HG03060 (cell line): Measurements from ENCODE around the gene HS3ST5.
"Not testable (repeated sequence)": the region's sequence is repeated elsewhere in the genome, so short reads cannot be mapped to it uniquely, and the experiment has no call there.

Experiments
- ATAC-seq: cut with Tn5 transposase; IDR thresholded peaks from one replicate; pipeline ENCODE4 v1.9.1; 2021; ENCODE audit warnings: low read depth, moderate number of reproducible peaks; ENCODE audit not compliant: unreplicated experiment

The HS3ST5 gene

DNA sequence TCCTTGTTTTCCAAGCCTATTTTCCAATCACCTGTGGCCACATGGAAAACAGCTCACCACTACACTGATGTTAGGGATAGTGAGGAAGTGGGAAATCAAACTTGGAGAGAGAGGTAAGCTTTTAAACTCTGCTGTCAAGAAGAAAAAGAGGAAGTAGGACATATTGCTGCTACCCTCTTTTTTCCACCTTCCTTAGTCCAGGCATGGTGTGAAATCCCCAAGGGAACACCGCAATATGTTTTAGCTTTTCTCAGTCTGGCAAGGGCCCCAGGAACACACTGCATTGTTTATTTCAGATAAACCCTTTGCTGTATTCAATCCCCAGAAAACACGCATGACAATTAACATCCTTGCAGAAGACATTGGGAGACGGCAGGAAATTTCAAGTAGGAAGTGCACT is 61.3 kb downstream of the HS3ST5 start:
- ATAC-seq, result no peak

DNA sequence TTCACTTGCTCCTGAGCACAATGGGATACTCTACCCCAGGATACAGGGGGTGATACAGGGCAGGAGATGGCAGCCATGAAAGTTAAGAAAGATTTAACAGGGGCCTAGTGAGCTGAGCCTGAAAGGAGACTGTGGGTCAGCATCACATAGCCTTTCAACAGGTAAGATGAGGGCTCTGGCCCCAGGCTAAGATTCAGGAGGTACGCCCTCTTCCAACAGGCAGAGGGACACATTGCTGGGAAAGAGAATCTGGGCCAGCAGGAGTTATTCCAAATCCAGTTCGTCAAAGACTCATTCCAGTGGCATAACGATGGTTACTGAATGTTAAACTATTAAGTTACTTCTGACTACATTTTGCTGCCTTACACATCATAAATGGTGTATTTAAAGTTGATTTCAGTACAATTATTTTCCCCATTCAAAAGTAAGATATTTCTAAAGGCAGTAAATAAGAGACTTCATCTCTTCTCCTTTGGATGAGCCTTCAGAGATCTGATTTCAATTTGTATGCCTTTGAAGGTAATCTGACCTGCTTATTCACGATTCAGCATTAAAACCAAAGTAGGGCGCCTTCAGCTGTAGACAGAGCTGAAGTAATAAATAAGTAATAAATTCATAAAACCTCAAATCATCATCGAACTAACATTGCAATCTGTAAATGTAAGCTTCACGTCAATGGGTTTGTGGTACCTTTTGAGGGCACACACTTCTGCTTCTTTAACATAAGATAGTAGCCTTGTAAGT is 62.4 kb downstream of the HS3ST5 start:
- no peak for ATAC-seq

DNA sequence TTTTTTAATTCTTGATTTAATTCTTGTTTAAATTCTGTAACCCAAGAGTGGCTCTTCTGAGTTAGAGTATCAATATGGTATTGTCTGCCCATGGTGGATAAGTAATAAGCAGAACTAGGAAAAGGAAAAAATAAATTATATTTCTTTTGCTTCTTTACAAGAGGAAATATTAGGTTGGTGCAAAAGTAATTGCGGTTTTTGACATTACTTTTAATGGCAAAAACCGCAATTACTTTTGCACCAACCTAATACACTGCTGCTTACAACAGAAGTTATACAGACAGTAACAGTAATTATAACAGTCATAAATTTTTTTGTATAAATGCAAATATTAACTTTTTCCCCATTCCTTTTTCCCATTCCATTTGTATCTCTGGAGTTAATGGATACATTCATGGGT is 65.6 kb downstream of the HS3ST5 start:
- ATAC-seq, result no peak

DNA sequence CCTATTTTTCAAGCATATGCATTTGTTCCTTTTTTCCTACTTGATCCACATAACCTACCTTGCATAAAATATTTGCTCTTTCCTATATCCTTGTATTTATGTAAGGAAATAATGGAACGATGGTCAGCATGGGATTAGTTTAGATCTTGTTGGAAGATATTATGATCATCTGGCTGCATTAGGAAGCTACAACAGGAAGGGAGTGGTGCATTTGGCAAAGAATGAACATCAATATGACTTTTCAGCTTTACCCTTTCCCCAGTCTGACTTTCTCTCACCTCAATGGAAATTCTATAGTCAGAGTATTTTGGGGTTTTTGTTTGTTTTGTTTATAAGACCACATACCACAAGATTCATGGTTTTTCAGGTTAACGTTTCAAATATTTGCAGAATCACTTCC is 66.0 kb downstream of the HS3ST5 start:
- no peak for ATAC-seq

DNA sequence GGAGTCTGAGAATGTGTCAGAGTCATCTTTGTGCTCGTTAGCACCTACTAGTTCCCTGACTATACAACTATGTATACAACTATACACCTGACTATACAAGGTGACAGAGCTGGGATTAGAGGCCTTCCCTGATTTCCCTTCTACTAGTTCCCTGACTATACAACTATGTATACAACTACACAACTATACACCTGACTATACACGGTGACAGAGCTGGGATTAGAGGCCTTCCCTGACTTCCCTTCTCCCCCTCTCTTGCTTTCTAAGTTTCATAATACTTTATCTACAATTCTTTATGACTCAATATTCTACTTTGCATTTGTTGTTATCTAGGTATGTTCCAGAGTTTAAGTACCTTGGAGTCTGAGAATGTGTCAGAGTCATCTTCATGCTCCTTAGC is 68.0 kb downstream of the HS3ST5 start:
- no peak for ATAC-seq

DNA sequence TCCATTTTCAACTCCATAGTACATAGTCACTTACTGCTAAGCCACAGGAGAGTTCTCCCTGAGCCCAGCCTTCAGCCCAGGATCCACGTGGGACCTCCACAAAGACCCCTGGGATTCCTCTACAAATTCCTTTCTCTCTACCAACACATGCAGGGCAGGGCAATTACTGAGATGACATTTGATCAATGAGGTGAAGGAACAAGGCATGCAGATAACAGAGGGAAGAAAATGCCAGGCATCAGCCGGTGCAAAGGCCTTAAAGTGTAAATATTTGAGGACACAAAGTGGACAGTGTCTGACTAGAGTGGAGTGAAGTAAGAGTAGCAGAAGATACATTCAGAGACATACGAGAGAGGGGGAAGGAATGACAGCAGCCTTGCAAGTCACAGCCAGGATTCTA is 70.2 kb downstream of the HS3ST5 start:
- ATAC-seq, result no peak

DNA sequence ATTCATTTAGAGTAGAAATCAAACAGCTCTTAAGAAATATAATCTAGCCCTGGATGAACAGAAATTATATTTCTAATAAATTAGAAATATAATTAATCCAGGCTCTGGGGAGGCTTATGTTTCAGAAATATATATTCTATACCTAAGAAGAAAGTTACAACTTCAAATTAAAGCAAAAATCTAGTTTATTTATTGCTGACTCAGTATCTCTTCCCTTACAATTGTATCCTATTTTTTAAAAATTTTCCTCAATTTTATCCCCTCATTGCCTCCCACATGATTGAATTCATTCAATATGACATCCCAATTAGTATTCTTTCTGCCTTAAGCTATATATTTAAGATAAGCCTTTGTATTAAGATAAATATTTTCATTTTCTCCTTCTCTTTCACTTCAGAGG is 71.4 kb downstream of the HS3ST5 start:
- ATAC-seq, result no peak

DNA sequence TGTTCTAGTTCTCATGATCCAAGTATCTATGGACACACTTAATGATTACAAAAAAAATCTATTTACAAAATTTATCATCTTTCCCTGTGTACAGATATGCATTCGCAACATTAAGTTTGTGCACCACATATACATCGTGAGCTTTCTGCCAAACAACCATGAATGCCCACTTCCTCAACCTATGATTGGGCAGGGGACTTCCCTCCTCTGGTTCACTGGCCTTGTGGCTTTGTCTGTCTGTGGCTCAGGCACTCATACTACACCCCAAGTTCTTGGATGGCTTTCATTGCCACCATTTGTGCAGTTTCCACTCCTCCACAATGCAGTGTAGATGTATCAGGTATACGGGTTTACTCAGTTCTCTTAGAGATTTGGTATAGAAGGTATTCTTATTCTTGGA is 74.9 kb downstream of the HS3ST5 start:
- ATAC-seq, result no peak

DNA sequence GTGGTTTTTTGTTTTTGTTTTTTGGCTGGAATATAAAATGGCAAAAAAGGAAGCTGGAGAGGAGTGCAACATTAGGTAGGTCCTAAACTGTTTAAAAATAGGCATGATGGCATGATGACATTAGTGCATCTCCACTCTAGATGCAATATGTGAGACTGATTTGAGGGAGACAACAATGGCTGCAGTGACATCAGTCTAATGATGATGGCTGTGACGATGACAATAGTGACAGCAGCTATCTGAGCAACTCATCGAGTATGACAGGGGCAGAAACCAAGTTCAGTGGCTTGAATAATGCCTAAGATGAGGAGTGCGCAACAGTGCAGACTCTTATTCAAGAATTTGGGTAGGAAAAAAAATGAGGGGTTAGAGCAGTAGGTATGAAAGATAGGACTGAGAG is 82.0 kb downstream of the HS3ST5 start:
- no peak for ATAC-seq

DNA sequence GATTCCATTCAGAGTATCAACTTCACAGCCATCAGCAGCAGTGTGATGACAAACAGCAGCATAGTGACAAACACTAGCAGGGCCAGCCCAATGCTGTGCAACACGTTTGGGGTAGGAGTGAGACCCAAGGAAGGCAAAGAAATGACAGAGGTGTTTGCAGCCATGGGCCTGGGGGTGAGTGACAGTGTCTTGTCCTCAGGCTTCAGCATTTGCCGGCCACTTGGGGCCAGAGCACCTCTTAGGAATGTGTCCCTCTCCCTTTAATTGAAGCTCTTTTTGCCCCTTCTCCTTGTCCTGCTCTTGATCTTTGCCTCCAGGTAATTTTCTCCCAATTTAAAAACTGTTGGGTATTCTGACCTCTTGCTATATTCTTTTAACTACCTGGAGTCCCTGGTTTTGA is 84.4 kb downstream of the HS3ST5 start:
- ATAC-seq, result no peak

DNA sequence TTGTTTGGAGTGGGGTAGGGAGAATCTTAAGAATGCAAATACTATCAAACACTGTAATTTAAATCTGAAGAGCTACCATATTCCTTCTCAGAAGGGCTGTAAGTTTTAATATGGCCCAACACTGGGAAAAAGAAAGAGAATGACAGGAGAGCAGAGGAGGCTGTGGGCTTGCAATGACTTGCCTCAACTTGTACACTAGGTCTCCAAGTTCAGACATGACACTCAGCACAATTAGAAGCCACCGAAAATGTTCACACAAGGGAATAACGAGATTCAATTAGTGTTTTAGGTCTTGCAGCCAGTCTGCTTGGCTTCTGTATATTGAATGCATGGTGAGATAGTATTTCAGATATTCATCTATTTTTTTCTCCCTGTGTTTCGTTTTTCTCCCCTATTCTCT is 89.4 kb downstream of the HS3ST5 start:
- ATAC-seq, result no peak

DNA sequence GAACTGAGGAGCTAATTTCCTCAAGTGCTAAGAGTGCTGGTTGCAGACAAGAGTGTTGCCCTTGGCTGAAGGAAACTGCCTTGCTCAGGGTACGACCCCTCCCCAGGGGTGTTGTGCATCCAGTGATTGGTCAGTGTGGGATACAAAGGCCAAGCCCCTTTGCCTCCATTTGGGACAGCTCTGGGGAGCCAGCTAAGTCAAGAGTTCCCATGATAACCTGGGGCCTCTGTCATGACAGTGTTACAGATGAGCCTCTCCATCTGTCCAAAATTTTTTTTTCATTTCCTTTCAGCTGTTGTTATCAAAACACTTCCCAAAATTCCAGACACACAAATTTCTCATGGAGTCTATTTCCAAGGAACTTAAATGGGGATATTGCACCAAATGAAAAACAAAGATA is 93.3 kb downstream of the HS3ST5 start:
- ATAC-seq, result no peak

DNA sequence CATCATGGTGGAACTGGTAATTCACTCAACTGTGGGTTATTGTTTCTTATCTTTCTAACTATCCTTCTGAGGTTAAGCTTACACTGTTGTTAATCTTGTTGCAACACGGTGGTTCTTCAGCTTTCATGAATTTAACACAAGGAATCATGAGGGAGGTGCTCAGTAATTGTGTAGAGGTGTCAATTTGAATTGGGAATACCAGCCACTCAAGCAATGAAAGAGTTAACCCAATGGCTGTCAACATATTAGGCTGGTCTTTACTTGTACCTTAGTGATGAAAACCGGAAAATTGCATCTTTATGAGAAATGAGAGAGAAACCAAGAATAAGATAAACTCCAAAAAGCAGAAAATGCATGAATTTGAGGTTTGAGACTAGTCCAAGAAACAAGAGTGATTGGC is 95.7 kb downstream of the HS3ST5 start:
- no peak for ATAC-seq

DNA sequence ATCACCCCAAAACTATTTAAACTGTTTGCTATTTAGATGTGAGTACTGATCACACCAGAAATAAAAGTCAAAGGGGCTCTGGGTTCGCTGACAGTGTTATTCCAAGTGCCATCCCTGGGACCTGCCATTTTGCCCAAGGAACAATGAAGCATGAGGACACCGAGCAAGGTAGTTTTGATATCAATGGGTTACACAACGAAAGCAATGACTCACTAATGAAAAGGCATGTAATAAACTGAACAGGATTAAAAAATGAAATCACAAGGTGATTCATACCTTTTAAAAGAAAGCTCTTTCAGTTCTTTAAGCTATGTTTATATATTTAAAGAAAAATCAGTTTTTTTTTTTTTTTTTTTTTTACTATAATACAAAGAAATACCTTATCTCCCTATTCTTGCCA is 102.0 kb downstream of the HS3ST5 start:
- no peak for ATAC-seq

DNA sequence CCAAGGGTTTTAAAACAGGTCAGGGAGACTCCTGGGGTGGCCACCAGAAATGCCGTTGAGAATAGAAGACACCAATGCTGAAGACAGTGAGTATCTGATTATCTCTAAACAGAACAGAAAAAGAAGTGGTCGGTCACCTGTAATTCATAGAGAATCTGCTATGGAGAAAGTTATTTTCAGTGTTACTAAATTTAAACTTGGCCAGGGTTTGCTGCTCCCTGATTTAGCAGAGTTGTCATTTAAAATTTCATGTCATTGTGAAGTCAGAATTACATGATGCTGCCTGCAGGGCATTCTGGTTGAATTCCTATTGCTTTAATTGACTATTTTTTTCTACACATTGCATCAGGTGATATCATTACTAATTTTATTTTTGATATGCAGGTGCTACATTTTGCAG is 114.1 kb downstream of the HS3ST5 start:
- no peak for ATAC-seq

DNA sequence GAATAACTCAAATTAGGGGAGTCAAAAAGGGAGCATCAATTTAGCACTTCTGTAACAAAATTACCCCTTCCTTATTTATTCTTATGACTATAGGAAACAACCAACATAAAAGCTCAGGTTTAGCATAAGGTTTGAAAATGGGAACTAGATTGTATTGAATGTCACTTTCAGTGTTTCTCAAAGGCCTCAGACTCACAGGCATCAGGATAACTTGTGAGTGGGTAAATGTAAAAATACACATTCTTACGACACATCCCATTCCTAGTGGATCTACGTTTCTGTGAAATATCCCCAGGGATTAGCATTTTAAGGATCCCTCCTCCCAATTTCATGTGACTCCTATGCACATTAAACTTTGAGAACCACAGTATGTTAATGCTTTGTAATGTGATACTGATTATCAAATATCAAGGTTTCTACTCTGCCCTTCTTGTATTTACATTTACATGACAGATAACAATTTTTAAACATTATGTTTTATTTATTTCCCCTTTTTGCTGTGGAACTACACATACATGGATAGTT is 114.8 kb downstream of the HS3ST5 start:
- ATAC-seq, result no peak

DNA sequence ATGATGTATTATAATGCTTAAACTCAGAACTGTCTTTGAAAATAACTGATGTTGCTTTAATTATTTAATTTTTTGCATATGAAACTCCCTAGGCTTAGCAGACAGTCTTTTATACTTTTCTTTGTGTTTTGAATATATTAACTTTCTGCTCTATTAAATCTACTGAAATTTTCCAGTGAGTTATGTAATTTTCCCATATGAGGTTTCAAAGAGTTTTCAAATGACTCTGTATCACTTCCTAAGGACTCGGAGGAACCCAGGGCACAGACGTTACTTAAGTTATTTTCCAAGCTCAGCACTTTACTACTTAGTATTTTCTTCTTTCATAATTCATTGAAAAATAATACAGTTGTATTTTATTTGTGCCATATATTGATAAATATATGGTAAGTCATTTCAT is 122.6 kb downstream of the HS3ST5 start:
- no peak for ATAC-seq

DNA sequence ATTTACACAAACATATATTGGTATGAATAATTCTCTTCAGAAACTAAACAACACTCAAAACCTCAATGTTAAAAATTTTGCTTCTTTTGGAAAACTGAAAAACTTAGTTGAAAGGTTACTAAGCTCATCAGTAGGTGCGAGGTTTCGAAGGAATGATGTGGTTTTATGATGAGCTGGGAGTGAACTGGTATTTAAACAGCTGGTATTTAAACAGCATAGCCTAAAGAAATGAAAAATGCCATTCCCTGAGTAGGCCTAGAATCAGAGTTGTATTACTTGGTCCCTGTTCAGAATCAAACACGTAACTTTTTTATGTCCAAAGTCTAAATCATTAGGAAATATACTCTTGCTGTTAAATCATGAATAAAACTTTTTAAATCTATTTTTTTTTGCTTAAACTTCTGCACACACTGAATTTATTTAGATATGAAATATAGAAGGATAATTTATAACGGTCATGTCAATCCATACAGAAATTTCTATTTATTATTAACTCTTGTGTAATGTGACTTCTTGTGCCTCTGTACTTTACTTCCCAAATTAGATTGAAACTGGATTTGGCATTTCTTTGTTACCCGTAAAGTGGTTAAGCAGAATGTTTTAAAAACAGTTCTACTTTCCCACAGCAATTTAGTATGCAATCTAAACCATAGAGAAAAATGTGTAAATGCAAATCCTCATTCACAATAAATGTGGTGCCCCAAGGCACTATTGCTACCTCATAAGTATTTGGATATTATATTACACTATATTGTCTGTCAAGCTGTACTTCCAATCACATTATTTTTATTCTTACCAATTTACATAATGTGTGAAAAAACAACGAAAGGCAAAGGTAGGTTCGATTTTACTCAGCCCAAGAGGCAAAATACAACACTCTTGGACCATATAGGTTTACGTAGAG is 124.1 kb downstream of the HS3ST5 start:
- no peak for ATAC-seq

DNA sequence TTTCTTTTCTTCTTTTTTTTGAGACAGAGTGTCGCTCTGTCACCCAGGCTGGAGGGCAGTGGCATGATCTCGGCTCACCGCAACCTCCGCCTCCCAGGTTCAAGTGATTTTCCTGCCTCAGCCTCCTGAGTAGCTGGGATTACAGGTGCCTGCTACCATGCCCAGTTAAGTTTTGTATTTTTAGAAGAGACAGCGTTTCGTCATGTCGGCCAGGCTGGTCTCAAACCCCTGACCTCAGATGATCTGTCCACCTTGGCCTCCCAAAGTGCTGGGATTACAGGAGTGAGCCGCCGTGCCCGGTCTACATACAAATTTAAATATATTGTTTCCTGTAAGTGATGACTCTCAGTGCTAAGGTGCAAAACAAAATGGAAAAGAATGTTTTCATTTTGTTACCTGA is 124.8 kb downstream of the HS3ST5 start:
- not testable (repeated sequence) for ATAC-seq

DNA sequence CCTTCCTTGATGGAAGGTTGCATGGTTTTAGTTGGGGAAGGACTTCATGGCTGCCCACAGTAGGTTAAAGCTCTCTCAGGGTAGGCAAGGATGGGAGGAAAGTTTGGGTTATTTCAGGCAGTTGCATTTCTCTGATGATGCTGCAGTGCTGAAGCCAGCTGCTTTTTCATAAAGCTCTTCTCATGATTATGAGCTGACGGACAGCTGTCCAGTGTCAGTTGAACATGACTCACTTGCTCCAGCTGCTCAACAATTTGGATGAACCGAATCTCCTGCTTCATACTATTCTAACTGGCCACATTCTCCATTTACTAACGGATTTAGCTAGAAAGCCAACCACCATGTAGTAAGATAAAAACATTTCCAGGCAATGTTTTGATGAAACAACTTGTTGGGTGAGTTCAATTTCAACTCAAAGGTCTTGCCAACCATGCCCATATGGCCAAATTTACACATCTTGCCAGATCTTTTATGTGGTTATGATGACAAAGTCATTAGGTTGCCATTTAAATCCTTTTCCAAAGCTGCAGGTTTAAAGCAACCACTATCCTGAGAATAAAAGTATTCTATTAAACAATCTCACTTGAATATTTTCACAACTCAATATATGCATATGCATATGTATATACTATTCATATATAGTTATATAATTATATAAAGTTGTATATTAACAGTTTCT is 125.9 kb downstream of the HS3ST5 start:
- ATAC-seq, result no peak

DNA sequence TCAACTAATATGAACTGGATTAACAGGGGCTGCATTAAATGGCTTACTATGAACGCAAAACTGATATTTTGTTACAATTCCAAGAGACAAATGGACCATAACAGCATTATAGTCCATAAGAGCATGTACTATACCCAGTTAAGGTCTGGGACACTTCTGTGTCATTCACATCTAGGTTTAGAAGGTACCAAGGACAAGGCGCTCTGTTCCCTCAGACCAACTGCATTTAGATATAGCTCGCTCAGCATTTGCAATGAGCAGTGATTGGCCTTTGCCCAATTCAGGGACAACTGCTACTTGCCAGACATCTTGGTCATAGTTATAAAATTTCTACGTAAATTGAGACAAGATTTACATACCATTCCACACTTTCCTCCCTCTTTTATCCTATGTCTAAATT is 132.4 kb downstream of the HS3ST5 start:
- ATAC-seq, result no peak
